Measurements from ENCODE around the gene RPL27A.

The RPL27A gene

DNA sequence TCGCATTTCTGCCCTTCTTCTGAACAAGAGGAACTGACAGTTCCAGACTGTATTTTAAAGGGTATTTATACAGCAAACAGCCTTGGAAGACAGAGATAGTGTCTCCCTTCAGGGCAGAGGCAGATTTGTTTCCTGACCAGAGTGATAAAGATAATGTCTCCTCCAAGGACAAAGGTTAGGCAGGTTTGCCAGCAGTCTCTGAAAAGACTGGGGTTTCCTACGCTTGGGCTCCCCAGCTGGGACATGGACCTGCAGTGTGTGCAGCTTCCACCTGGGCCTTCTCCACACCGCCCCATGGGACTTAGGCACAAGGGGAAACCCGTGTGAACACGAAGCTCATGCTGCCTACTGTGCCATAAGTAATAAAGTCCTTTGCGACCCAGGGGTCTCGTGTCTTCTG, 42.1 kb downstream of the RPL27A start:
- Histone ChIP-seq H3K9me3 (ENCODE audit: insufficient read depth, low read depth, low read length) (no peaks in the 10 kb centered on the region), H3K4me1 (ENCODE audit: insufficient read depth, low read length) (peaks cover 25% of the 10 kb centered on the region), H3K36me3 (ENCODE audit: insufficient read depth, low read depth, low read length) (no peaks in the 10 kb centered on the region), H3K27me3 (ENCODE audit: insufficient read depth, low read length) (no peaks in the 10 kb centered on the region), H3K4me3 (ENCODE audit: low read length) (no peak overlapping the region), H3K9ac (ENCODE audit: low read depth, low read length) (no peak overlapping the region), H3K27ac (ENCODE audit: low read length) (no peak overlapping the region)

DNA sequence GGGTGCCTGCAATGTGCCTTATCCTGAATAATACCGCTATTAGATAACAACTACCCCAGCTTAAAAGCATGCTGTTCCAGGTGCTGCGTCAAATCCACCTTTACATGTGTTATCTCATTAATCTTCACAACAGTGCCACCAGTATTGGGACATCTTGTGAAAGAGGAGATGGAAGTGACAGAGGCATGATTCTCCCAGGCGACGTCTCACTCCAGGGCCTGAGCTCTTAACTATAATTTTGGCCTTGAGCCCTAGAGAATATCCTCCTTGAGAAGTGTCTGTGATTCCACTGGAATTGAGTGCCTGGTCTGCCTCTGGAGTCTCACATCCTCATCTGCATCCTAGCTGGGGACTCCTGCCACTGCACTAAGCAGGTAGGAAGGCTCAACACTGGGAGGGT, 43.8 kb downstream of the RPL27A start:
- H3K36me3 ChIP-seq (ENCODE audit: insufficient read depth, low read depth, low read length), result no peaks in the 10 kb centered on the region
- H3K9me3 ChIP-seq (ENCODE audit: insufficient read depth, low read depth, low read length), result no peaks in the 10 kb centered on the region
- H3K9ac ChIP-seq (ENCODE audit: low read depth, low read length), result no peak overlapping the region
- H3K27ac ChIP-seq (ENCODE audit: low read length), result no peak overlapping the region
- H3K4me1 ChIP-seq (ENCODE audit: insufficient read depth, low read length), result peaks cover 19% of the 10 kb centered on the region; the same call in 1 of the 2 replicates
- H3K27me3 ChIP-seq (ENCODE audit: insufficient read depth, low read length), result no peaks in the 10 kb centered on the region
- H3K4me3 ChIP-seq (ENCODE audit: low read length), result no peak overlapping the region

DNA sequence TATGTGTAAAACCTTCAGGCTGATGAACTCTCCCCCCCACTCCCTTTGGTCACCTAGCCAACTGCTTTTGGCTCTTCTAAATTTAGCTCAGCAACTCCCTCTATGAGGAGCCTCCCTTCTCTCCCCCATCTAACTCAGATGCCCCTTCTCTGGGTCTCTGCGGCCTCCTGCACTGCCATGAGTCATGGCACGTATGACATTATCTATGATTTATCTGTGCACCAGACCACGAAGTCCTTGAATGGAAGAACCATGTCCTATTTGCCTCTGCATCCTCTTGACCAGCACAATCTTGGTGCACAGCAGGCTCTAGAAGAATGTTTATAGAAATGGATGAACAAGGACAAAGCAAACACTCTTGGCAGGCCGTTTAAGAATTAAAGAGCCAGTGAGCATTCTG, 46.0 kb downstream of the RPL27A start:
- Histone ChIP-seq H3K36me3 (ENCODE audit: insufficient read depth, low read depth, low read length) (no peaks in the 10 kb centered on the region), H3K4me3 (ENCODE audit: low read length) (no peak overlapping the region), H3K9ac (ENCODE audit: low read depth, low read length) (no peak overlapping the region), H3K27ac (ENCODE audit: low read length) (no peak overlapping the region), H3K4me1 (ENCODE audit: insufficient read depth, low read length) (peaks cover 7% of the 10 kb centered on the region; the same call in 1 of the 2 replicates), H3K27me3 (ENCODE audit: insufficient read depth, low read length) (no peaks in the 10 kb centered on the region), H3K9me3 (ENCODE audit: insufficient read depth, low read depth, low read length) (no peaks in the 10 kb centered on the region)

DNA sequence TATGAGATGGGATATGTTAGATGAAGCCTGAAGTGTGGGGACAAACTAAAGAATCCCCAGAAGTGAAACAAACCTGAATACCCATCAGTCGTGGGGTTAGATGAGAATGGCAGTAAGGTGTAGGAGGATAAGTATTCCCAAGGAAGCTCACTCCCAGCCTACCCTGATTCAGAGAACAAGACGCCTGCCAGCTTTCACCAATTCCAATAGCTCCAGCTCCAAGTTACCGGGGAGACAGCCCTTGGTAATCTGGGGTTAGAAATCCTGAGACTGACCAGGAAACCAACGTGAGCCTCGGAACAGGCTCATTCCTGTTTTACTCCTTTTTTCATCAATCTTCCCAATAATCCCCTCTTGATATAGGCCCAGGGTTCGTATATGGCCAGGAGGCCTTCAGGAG, 46.5 kb downstream of the RPL27A start:
- Histone ChIP-seq H3K9me3 (ENCODE audit: insufficient read depth, low read depth, low read length) (no peaks in the 10 kb centered on the region), H3K9ac (ENCODE audit: low read depth, low read length) (no peak overlapping the region), H3K36me3 (ENCODE audit: insufficient read depth, low read depth, low read length) (no peaks in the 10 kb centered on the region), H3K27ac (ENCODE audit: low read length) (no peak overlapping the region), H3K4me3 (ENCODE audit: low read length) (no peak overlapping the region), H3K27me3 (ENCODE audit: insufficient read depth, low read length) (no peaks in the 10 kb centered on the region), H3K4me1 (ENCODE audit: insufficient read depth, low read length) (peaks cover 4% of the 10 kb centered on the region; the same call in 1 of the 2 replicates)

DNA sequence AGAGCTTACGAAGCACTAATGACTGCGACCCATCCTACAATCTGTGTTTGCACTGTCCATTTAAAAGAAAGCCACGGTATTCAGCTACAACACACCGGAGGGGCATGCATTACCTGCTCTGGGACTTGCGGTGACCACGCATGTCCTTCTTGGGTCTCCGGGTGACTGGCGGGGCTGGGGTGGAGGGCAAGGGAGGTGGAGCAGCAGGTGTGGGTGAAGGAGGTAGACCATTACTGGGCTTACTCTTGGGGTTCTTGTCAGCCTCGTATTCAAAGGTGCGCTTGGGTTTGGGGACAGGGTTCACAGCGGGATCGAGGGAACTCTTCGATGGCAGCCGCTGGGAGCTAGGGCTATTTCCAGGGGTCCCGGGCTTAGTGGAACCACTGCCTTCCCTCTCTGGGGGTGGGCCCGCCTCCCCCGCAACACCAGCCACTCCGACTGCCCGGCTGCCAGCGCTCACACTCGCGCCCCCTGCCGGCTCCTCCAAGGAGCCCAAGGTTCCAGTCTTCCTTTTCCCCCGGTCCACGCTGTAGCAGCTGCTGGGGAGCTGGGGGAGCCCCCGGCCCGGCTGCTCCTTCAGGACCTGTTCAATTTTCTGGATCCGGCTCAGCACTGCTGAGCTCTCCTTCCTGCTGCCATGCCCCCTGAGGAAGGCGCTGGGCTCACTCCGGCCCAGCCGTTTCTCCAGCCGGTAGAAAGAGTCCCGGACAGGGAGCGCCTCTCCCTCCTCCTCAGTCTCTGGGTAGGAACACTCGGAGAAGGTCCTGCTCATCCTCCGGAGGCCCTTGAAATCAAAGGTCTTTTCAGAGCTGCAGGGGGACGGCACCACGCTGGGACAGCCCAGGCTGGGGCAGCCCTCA, 47.5 kb downstream of the RPL27A start:
- Histone ChIP-seq H3K27me3 (ENCODE audit: insufficient read depth, low read length) (no peaks in the 10 kb centered on the region), H3K9ac (ENCODE audit: low read depth, low read length) (no peak overlapping the region), H3K27ac (ENCODE audit: low read length) (no peak overlapping the region), H3K4me3 (ENCODE audit: low read length) (no peak overlapping the region), H3K36me3 (ENCODE audit: insufficient read depth, low read depth, low read length) (no peaks in the 10 kb centered on the region), H3K4me1 (ENCODE audit: insufficient read depth, low read length) (no peaks in the 10 kb centered on the region), H3K9me3 (ENCODE audit: insufficient read depth, low read depth, low read length) (no peaks in the 10 kb centered on the region)

DNA sequence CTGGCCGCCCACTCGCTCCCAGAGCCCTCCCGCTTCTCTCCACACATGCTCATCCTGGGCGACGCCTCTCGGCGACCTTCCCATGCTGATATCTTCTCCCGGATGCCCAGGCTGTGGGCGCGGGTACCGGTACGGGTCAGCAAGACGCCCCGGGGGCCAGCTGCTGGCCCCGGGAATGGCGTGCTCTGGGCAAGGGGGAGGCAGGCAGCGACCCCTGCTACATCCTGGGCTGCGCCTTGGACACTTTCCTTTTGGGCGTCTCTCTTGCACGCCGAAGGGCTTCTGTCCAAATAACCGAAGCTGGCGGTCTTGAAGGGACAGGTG, 48.1 kb downstream of the RPL27A start:
- Histone ChIP-seq H3K36me3 (ENCODE audit: insufficient read depth, low read depth, low read length) (no peaks in the 10 kb centered on the region), H3K27ac (ENCODE audit: low read length) (no peak overlapping the region), H3K4me3 (ENCODE audit: low read length) (no peak overlapping the region), H3K4me1 (ENCODE audit: insufficient read depth, low read length) (no peaks in the 10 kb centered on the region), H3K9me3 (ENCODE audit: insufficient read depth, low read depth, low read length) (no peaks in the 10 kb centered on the region), H3K27me3 (ENCODE audit: insufficient read depth, low read length) (no peaks in the 10 kb centered on the region), H3K9ac (ENCODE audit: low read depth, low read length) (no peak overlapping the region)

DNA sequence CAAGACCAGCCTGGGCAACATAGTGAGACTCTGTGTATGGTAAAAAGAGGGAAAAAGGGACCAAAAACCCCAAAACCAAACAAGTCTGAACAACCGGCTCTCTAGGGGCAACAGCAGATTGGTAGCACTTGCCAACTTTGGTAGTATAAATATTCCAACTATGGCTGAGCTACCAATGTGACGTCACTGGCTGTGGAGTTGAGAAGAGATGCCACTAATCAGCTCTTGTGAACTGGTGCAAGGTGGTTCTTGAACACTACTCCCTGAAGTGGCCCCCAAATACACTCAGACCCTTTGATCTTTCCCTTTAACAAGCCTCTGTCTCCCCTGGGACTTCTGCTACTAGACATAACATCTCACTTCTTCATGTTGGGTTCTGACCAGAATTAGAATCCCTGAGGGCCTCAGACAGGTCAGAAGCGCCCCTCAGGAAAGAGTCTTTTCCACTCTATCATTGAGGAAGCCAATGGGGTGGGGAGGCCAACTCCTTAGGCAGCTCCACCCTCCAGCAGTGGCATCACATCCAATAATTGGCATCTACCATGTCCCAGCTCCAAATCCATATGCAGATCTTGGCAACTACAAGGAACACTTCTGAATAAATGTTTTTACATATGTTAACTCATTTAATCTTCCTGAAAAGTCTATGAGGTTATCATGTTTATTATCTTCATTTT, 49.2 kb downstream of the RPL27A start:
- no peaks in the 10 kb centered on the region for H3K9me3 ChIP-seq (ENCODE audit: insufficient read depth, low read depth, low read length)
- H3K36me3 ChIP-seq (ENCODE audit: insufficient read depth, low read depth, low read length), result no peaks in the 10 kb centered on the region
- H3K9ac ChIP-seq (ENCODE audit: low read depth, low read length), result no peak overlapping the region
- no peaks in the 10 kb centered on the region for H3K4me1 ChIP-seq (ENCODE audit: insufficient read depth, low read length)
- no peak overlapping the region for H3K4me3 ChIP-seq (ENCODE audit: low read length)
- H3K27ac ChIP-seq (ENCODE audit: low read length), result no peak overlapping the region
- no peaks in the 10 kb centered on the region for H3K27me3 ChIP-seq (ENCODE audit: insufficient read depth, low read length)

DNA sequence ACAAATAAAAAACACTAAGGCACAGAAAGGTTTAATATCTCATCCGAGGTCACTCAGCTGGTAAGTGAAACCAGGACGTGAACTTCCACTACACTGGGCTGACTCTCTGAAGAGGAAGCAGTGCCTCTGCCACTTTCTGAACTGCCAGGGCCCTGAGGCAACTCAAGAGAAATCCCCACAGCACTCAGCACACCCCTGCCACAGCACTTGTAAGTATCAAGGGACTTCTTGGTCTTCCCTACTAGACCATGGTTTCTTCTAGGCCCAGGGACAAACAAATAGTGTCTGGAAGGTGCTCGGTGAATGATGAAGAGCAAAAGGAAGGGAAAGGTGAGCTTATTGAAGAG, 49.7 kb downstream of the RPL27A start:
- Histone ChIP-seq H3K27ac (ENCODE audit: low read length) (no peak overlapping the region), H3K27me3 (ENCODE audit: insufficient read depth, low read length) (no peaks in the 10 kb centered on the region), H3K4me1 (ENCODE audit: insufficient read depth, low read length) (no peaks in the 10 kb centered on the region), H3K4me3 (ENCODE audit: low read length) (no peak overlapping the region), H3K36me3 (ENCODE audit: insufficient read depth, low read depth, low read length) (no peaks in the 10 kb centered on the region), H3K9ac (ENCODE audit: low read depth, low read length) (no peak overlapping the region), H3K9me3 (ENCODE audit: insufficient read depth, low read depth, low read length) (no peaks in the 10 kb centered on the region)

DNA sequence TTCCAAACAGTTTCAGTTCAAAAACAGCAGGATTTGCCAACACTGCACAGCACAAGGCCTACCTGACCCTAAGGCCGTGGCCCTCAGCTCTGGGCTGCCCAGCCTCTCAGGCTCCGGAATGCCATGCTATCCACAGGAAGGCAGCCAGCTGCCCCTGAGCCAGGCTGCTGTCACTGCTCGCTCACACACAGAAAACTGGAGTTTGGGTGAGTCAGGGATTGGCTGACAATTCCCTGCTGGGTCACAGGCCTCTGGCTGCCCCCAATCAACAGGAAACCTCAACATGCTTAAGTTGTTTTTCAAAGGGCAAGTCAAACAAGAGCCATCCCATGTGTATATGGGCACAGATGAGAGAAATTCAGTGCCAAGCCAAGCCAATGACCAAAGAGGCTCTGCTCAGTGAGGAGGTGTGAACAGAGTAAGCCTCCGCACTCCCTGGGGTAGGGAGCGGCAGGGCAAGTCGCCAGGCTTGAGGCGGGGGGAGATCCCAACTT, 50.2 kb downstream of the RPL27A start:
- H3K4me3 ChIP-seq (ENCODE audit: low read length), result no peak overlapping the region
- H3K36me3 ChIP-seq (ENCODE audit: insufficient read depth, low read depth, low read length), result no peaks in the 10 kb centered on the region
- no peaks in the 10 kb centered on the region for H3K27me3 ChIP-seq (ENCODE audit: insufficient read depth, low read length)
- no peak overlapping the region for H3K27ac ChIP-seq (ENCODE audit: low read length)
- H3K4me1 ChIP-seq (ENCODE audit: insufficient read depth, low read length), result no peaks in the 10 kb centered on the region
- no peak overlapping the region for H3K9ac ChIP-seq (ENCODE audit: low read depth, low read length)
- H3K9me3 ChIP-seq (ENCODE audit: insufficient read depth, low read depth, low read length), result no peaks in the 10 kb centered on the region

DNA sequence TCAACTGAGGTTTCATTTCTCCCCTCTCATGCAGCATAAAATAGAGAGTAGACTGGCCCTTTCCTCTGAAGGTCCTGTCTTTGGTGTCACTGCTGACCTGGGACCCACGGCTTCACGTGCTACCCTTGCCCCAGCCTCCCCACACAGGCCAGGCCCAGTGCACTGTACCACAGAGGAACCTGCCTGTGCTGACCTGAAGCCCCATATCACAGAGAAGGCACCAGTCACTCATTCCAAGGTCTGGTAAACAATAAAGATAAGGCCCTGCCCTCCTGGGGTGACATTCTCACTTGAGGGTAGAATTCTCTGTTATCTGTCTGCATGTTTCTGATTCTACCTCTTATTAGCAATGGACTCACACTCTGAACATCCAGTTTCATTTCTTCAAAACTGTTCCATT, 51.3 kb downstream of the RPL27A start:
- Histone ChIP-seq H3K9ac (ENCODE audit: low read depth, low read length) (no peak overlapping the region), H3K27ac (ENCODE audit: low read length) (no peak overlapping the region), H3K4me3 (ENCODE audit: low read length) (no peak overlapping the region), H3K36me3 (ENCODE audit: insufficient read depth, low read depth, low read length) (no peaks in the 10 kb centered on the region), H3K9me3 (ENCODE audit: insufficient read depth, low read depth, low read length) (no peaks in the 10 kb centered on the region), H3K4me1 (ENCODE audit: insufficient read depth, low read length) (no peaks in the 10 kb centered on the region), H3K27me3 (ENCODE audit: insufficient read depth, low read length) (no peaks in the 10 kb centered on the region)

DNA sequence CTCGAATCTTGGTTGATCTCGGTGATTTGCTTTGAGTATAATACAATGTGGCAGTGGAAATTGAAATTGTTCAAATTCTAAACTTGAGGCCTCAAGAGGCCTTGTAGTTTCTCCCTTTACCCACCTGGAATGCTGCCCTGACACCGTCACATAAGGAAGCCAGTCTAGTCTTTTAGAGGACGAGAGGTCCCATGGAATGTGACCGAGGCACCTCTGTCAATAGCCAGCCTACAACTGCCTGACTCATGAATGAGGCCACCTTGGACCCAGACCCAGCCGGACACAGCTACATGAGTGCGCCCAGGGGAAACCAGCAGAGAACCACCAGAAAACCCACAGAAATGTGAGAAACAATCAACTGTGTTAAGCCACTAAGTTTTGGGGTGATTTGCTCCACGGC, 52.5 kb downstream of the RPL27A start:
- no peak overlapping the region for H3K27ac ChIP-seq (ENCODE audit: low read length)
- H3K4me3 ChIP-seq (ENCODE audit: low read length), result no peak overlapping the region
- no peak overlapping the region for H3K9ac ChIP-seq (ENCODE audit: low read depth, low read length)
- no peaks in the 10 kb centered on the region for H3K4me1 ChIP-seq (ENCODE audit: insufficient read depth, low read length)
- H3K36me3 ChIP-seq (ENCODE audit: insufficient read depth, low read depth, low read length), result no peaks in the 10 kb centered on the region
- no peaks in the 10 kb centered on the region for H3K27me3 ChIP-seq (ENCODE audit: insufficient read depth, low read length)
- no peaks in the 10 kb centered on the region for H3K9me3 ChIP-seq (ENCODE audit: insufficient read depth, low read depth, low read length)

DNA sequence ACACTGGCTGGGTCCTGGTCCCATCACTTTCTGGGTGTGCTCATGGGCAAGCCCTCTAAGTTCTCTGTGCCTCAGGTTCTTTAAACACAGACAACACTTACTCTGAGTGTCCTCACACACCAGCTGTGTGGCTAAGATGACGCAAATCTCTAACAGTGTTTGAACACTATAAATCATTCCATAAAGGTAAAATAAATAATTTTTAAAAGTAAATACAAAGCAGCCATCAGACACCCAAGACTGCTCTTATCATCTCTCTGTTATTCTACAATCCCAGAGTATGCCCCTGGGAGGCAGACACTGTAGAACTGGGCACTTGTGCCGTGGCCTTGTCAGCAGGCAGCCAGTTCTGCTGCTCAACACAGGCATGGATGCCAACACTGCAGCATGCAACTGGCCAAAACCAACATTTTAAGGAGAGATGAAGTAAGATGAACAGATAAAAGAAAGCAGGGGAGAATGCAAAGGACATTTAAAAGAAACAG, 56.8 kb downstream of the RPL27A start:
- H3K4me3 ChIP-seq (ENCODE audit: low read length), result no peak overlapping the region
- no peaks in the 10 kb centered on the region for H3K4me1 ChIP-seq (ENCODE audit: insufficient read depth, low read length)
- H3K9me3 ChIP-seq (ENCODE audit: insufficient read depth, low read depth, low read length), result no peaks in the 10 kb centered on the region
- H3K27ac ChIP-seq (ENCODE audit: low read length), result no peak overlapping the region
- H3K36me3 ChIP-seq (ENCODE audit: insufficient read depth, low read depth, low read length), result no peaks in the 10 kb centered on the region
- no peaks in the 10 kb centered on the region for H3K27me3 ChIP-seq (ENCODE audit: insufficient read depth, low read length)
- H3K9ac ChIP-seq (ENCODE audit: low read depth, low read length), result no peak overlapping the region

All from iPS-20b (cell line).